Liver (tissue), 9 donors: ENCODE measurements around the gene TMEM178B. TPM values are rescaled to one million over a fixed set of nuclear protein-coding genes. Genes with fewer than 3 reads are reported as not detected.

Experiments
- DNase-seq: peaks from one replicate; pipeline ENCODE4 v3.0.0-alpha.2; 2017; ENCODE audit warnings: low spot score
- H3K27ac ChIP-seq, 2 donors: one replicate each; pipeline ENCODE4 v1.7.0; 2013; ENCODE audit warnings: inconsistent platforms in 2 of 2, low read length in 2 of 2, control low read depth in 1 of 2, low read depth in 1 of 2, mild to moderate bottlenecking in 1 of 2
- H3K27me3 ChIP-seq, 4 donors: one replicate each; pipeline versions ENCODE4 v1.6.1 to v1.7.0; 2013; ENCODE audit warnings: low read length in 3 of 4, inconsistent platforms in 1 of 4, mild to moderate bottlenecking in 1 of 4, moderate library complexity in 1 of 4; ENCODE audit not compliant: control insufficient read depth in 4 of 4, insufficient read depth in 4 of 4
- H3K36me3 ChIP-seq, 4 donors: one replicate each; pipeline versions ENCODE4 v1.6.1 to v1.7.0; 2013; ENCODE audit warnings: low read length in 3 of 4, mild to moderate bottlenecking in 3 of 4, low read depth in 1 of 4, moderate library complexity in 1 of 4; ENCODE audit not compliant: control insufficient read depth in 4 of 4, insufficient read depth in 3 of 4
- H3K4me1 ChIP-seq, 4 donors: one replicate each; pipeline versions ENCODE4 v1.6.1 to v1.7.0; 2013; ENCODE audit warnings: low read length in 3 of 4, mild to moderate bottlenecking in 3 of 4, moderate library complexity in 1 of 4; ENCODE audit not compliant: control insufficient read depth in 4 of 4, insufficient read depth in 4 of 4
- H3K4me3 ChIP-seq, 3 donors: one replicate each; pipeline versions ENCODE4 v1.6.1 to v1.7.0; 2013; ENCODE audit warnings: low read length in 3 of 3, control low read depth in 1 of 3, low read depth in 1 of 3, mild to moderate bottlenecking in 1 of 3
- H3K9ac ChIP-seq, 2 donors: one replicate each; pipeline ENCODE4 v1.7.0; 2013; ENCODE audit warnings: low read length in 2 of 2, mild to moderate bottlenecking in 2 of 2, moderate library complexity in 2 of 2, control low read depth in 1 of 2, low read depth in 1 of 2
- H3K9me3 ChIP-seq, 4 donors: one replicate each; pipeline versions ENCODE4 v1.6.1 to v1.7.0; 2013; ENCODE audit warnings: low read length in 3 of 4; ENCODE audit not compliant: control insufficient read depth in 4 of 4
- ATF3 ChIP-seq: IDR thresholded peaks from 2 replicates; pipeline ENCODE4 v1.6.1; 2016; ENCODE audit warnings: antibody characterized with exemption
- CTCF ChIP-seq: fragments of 150-350 bp; IDR thresholded peaks from 2 replicates; pipeline ENCODE4 v1.5.1; 2017; ENCODE audit warnings: improper control_type of control experiment, low read depth, low read length; ENCODE audit not compliant: missing input control
- EGR1 ChIP-seq, 2 donors: IDR thresholded peaks; 2 replicates each; pipeline ENCODE4 v1.6.1; 2016 to 2018; ENCODE audit warnings: antibody characterized with exemption in 2 of 2, low read depth in 2 of 2
- FOXA1 ChIP-seq: IDR thresholded peaks from 2 replicates; pipeline ENCODE4 v1.6.1; 2016; ENCODE audit warnings: antibody characterized with exemption
- FOXA2 ChIP-seq: IDR thresholded peaks from 2 replicates; pipeline ENCODE4 v1.6.1; 2016; ENCODE audit warnings: antibody characterized with exemption
- GABPA ChIP-seq, 2 donors: IDR thresholded peaks in 1 of 2; conservative IDR thresholded peaks in 1 of 2; 2 replicates each; pipeline ENCODE4 v1.6.1; 2016; ENCODE audit warnings: antibody characterized with exemption in 2 of 2, mild to moderate bottlenecking in 1 of 2, moderate library complexity in 1 of 2
- HNF4A ChIP-seq, 2 donors: conservative IDR thresholded peaks; 2 replicates each; pipeline ENCODE4 v1.6.1; 2016; ENCODE audit warnings: antibody characterized with exemption in 2 of 2, mild to moderate bottlenecking in 2 of 2
- HNF4G ChIP-seq: IDR thresholded peaks from 2 replicates; pipeline ENCODE4 v1.6.1; 2016; ENCODE audit warnings: antibody characterized with exemption
- JUND ChIP-seq, 2 donors: IDR thresholded peaks; 2 replicates each; pipeline ENCODE4 v1.6.1; 2016; ENCODE audit warnings: antibody characterized with exemption in 2 of 2
- MAX ChIP-seq: IDR thresholded peaks from 2 replicates; pipeline ENCODE4 v1.6.1; 2016; ENCODE audit warnings: antibody characterized with exemption
- NR2F2 ChIP-seq: IDR thresholded peaks from 2 replicates; pipeline ENCODE4 v1.6.1; 2016; ENCODE audit warnings: antibody characterized with exemption
- RAD21 ChIP-seq, 2 donors: IDR thresholded peaks; 2 replicates each; pipeline ENCODE4 v1.6.1; 2016; ENCODE audit warnings: antibody characterized with exemption in 2 of 2, mild to moderate bottlenecking in 2 of 2
- REST ChIP-seq: IDR thresholded peaks from 2 replicates; pipeline ENCODE4 v1.6.1; 2016; ENCODE audit warnings: antibody characterized with exemption, mild to moderate bottlenecking
- RXRA ChIP-seq, 2 donors: IDR thresholded peaks; 2 replicates each; pipeline ENCODE4 v1.6.1; 2017 to 2018; ENCODE audit warnings: antibody characterized with exemption in 2 of 2, mild to moderate bottlenecking in 1 of 2
- SP1 ChIP-seq: IDR thresholded peaks from 2 replicates; pipeline ENCODE4 v1.6.1; 2018; ENCODE audit warnings: antibody characterized with exemption, mild to moderate bottlenecking
- TAF1 ChIP-seq: conservative IDR thresholded peaks from 2 replicates; pipeline ENCODE4 v1.6.1; 2016; ENCODE audit warnings: antibody characterized with exemption, mild to moderate bottlenecking
- YY1 ChIP-seq: IDR thresholded peaks from 2 replicates; pipeline ENCODE4 v1.6.1; 2016; ENCODE audit warnings: antibody characterized with exemption, mild to moderate bottlenecking
- ZBTB33 ChIP-seq: IDR thresholded peaks from 2 replicates; pipeline ENCODE4 v1.6.1; 2016; ENCODE audit warnings: antibody characterized with exemption
- WGBS: extraction: QIAGEN DNeasy Blood & Tissue Kit; methylation state at CpG from one replicate; pipeline ENCODE4 v1.1.7; 2013; 5-methylcytosine and 5-hydroxymethylcytosine counted together
- polyA plus RNA-seq, 2 donors: library from polyadenylated mRNA; stranded (reverse) in 1 of 2; unstranded in 1 of 2; fragments of 200-250 nt in 1 of 2; fragments of >200 nt in 1 of 2; fragmentation: Nextera tagmentation in 1 of 2; extraction: Ambion mirVana in 1 of 2; gene quantifications; one replicate each; pipeline versions ENCODE4 v1.2.1 to v1.2.3, GENCODE V29; 2013 to 2015
- total RNA-seq, 2 donors: library from RNA; depleted of rRNA; stranded (reverse); fragments of >200 nt; gene quantifications; one replicate each; pipeline ENCODE4 v1.2.3, GENCODE V29; 2014
- donor health status: healthy.
- donor health status: healthy.
- donor health status: healthy.
- donor health status: healthy.
- donor health status: healthy.

The TMEM178B gene
- total and polyA plus RNA-seq, 4 donors = under 0.01 to 0.02 (median under 0.01) TPM; not detected in 1

GRCh38 chr7:141257597-141257996 lies 183.7 kb downstream of the TMEM178B start:
- Histone ChIP-seq H3K36me3 (no peaks in the 10 kb centered on the region), H3K27me3 (peaks cover 0 to 6% (median 0%) of the 10 kb centered on the region in 4 donors)
- 88% methylated on average over 2 of the region's 2 CpGs for WGBS

GRCh38 chr7:141258559-141258958 lies 184.7 kb downstream of the TMEM178B start:
- 81% methylated on average over 5 of the region's 5 CpGs for WGBS
- H3K36me3 ChIP-seq = no peaks in the 10 kb centered on the region
- DNase-seq = no peak

More at GRCh38 chr7:141257597-141257996, 183.7 kb downstream of the TMEM178B start:
- no peak for DNase-seq
- Histone ChIP-seq H3K4me3 (no peak overlapping the region), H3K9me3 (peaks cover 1 to 5% (median 4%) of the 10 kb centered on the region in 4 donors), H3K4me1 (no peaks in the 10 kb centered on the region), H3K9ac (no peak overlapping the region), H3K27ac (no peak overlapping the region)
- TF ChIP-seq EGR1 (IDR thresholded peaks at IDR 0.05; ENCODE audit: low read depth in 2 of 2) = no peak
- TF ChIP-seq JUND (IDR thresholded peaks at IDR 0.05) = no peak
- TF ChIP-seq RAD21 (IDR thresholded peaks at IDR 0.05) = no peak
- TF ChIP-seq FOXA2 = no peak
- TF ChIP-seq HNF4A (conservative IDR thresholded peaks at IDR 0.05) = no peak
- TF ChIP-seq MAX = no peak

More at GRCh38 chr7:141258559-141258958, 184.7 kb downstream of the TMEM178B start:
- no peak overlapping the region for H3K27ac ChIP-seq
- TF ChIP-seq JUND (IDR thresholded peaks at IDR 0.05) = no peak
- no peak for TF ChIP-seq GABPA (IDR thresholded peaks at IDR 0.05 in 1 of 2, conservative IDR thresholded peaks at IDR 0.05 in 1 of 2)
- no peak for TF ChIP-seq FOXA1
- no peak for TF ChIP-seq TAF1
- no peak for TF ChIP-seq HNF4A (conservative IDR thresholded peaks at IDR 0.05)
- no peak for TF ChIP-seq ATF3
- no peak for TF ChIP-seq FOXA2
- TF ChIP-seq EGR1 (IDR thresholded peaks at IDR 0.05; ENCODE audit: low read depth in 2 of 2) = no peak
- no peak for TF ChIP-seq RXRA (IDR thresholded peaks at IDR 0.05)
- no peak for TF ChIP-seq ZBTB33
- TF ChIP-seq SP1 = no peak
- no peak for TF ChIP-seq CTCF
- TF ChIP-seq NR2F2 = no peak
- TF ChIP-seq HNF4G = no peak
- no peak for TF ChIP-seq YY1
- TF ChIP-seq REST = no peak
- TF ChIP-seq RAD21 (IDR thresholded peaks at IDR 0.05) = no peak
- TF ChIP-seq MAX = no peak
- H3K4me1 ChIP-seq = no peaks in the 10 kb centered on the region
- peaks cover 0 to 6% (median 0%) of the 10 kb centered on the region in 4 donors for H3K27me3 ChIP-seq
- H3K4me3 ChIP-seq = no peak overlapping the region
- H3K9me3 ChIP-seq = peaks cover 1 to 5% (median 4%) of the 10 kb centered on the region in 4 donors
- no peak overlapping the region for H3K9ac ChIP-seq
